Measurements from ENCODE around the gene FNBP1.

Gene FNBP1

DNA sequence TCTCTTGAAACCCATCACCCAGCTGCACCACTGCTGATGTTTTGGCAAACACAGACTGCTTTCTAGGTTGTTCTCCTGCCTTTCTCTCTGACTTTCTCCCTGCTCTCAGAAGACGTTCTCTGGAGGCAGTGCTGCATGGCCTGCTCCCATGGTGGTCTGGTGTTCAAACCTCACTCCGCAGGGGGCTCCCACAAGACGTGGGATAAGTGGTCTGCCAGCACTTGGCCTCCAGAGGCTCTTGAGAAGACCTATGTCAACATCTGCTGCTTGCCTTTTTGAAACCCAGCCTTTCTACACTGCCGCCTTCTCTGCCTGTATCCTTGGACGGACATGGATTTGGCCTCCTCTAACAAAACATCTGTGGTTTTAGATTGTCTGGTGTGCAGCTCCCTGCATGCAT is 191.2 kb downstream of the FNBP1 start:
- no peak for DNase-seq (ENCODE audit: low read depth)
- peaks cover 52% of the 10 kb centered on the region for H3K36me3 ChIP-seq (ENCODE audit: control insufficient read depth, insufficient read depth, low read length, severe bottlenecking)
- no peaks in the 10 kb centered on the region for H3K9me3 ChIP-seq (ENCODE audit: control insufficient read depth, low read length)
- no peaks in the 10 kb centered on the region for H3K27me3 ChIP-seq (replicated peaks; ENCODE audit: control insufficient read depth, insufficient read depth, low read length)
- H3K9ac ChIP-seq (ENCODE audit: low read length), result no peak overlapping the region
- no peak overlapping the region for H3K4me3 ChIP-seq (ENCODE audit: low read length)
- no peaks in the 10 kb centered on the region for H3K4me1 ChIP-seq (ENCODE audit: control insufficient read depth, insufficient read depth, low read length)

DNA sequence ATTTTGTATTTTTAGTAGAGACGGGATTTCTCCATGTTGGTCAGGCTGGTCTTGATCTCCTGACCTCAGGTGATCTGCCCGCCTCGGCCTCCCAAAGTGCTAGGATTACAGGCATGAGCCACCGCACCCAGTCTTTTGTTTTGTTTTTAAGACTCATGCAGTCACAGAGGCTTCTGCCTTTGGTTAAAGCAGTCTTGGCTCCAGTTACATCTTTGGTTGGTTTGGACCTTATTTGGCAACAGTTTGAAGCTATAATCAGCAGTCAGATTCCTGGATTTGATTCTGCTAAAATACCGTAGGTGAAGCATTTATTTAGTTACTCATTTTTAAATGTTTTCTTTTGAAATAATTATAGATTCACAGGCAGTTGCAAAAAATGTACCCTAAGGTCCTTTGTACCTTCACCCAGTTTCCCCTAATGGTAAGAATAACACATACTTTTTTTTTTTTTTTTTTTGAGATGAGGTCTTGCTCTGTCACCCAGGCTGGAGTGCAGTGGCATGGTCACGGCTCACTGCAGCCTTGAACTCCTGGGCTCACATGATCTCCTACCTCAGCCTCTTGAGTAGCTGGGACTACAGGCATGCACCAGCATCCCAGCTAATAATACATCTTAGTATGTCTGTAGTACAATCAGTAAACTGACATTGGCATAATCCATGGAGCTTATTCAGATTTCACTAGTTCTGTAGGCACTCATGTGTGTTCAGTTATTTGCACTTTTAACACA is 192.0 kb downstream of the FNBP1 start:
- DNase-seq (ENCODE audit: low read depth), result peak; percentile 48

DNA sequence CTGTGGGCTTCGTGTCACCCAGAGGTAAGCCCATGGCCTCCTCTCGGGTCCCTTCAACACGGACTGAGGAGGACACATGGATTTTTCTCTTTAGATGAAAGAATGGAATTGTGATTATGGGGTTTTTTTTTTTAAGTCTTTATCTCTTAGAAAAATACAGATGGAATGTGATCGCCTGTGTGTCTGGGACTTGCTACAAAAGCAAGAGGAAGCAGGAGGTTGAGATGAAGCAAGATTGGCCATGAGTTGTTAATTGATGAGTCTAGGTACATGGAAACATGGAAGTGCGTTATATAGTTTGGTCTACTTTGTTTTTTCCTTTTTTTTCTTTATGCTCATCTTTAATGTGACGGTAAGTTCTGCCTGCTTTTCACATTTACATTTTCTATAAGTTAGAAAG is 193.1 kb downstream of the FNBP1 start:
- peaks cover 40% of the 10 kb centered on the region for H3K36me3 ChIP-seq (ENCODE audit: control insufficient read depth, insufficient read depth, low read length, severe bottlenecking)
- H3K4me1 ChIP-seq (ENCODE audit: control insufficient read depth, insufficient read depth, low read length), result no peaks in the 10 kb centered on the region
- DNase-seq (ENCODE audit: low read depth), result no peak
- no peaks in the 10 kb centered on the region for H3K27me3 ChIP-seq (replicated peaks; ENCODE audit: control insufficient read depth, insufficient read depth, low read length)
- H3K4me3 ChIP-seq (ENCODE audit: low read length), result no peak overlapping the region
- no peaks in the 10 kb centered on the region for H3K9me3 ChIP-seq (ENCODE audit: control insufficient read depth, low read length)
- H3K9ac ChIP-seq (ENCODE audit: low read length), result no peak overlapping the region

More for the DNA sequence above, 192.0 kb downstream of the FNBP1 start:
- H3K4me1 ChIP-seq (ENCODE audit: control insufficient read depth, insufficient read depth, low read length), result no peaks in the 10 kb centered on the region
- H3K27me3 ChIP-seq (replicated peaks; ENCODE audit: control insufficient read depth, insufficient read depth, low read length), result no peaks in the 10 kb centered on the region
- no peak overlapping the region for H3K4me3 ChIP-seq (ENCODE audit: low read length)
- peaks cover 46% of the 10 kb centered on the region for H3K36me3 ChIP-seq (ENCODE audit: control insufficient read depth, insufficient read depth, low read length, severe bottlenecking)
- H3K9me3 ChIP-seq (ENCODE audit: control insufficient read depth, low read length), result no peaks in the 10 kb centered on the region
- H3K9ac ChIP-seq (ENCODE audit: low read length), result no peak overlapping the region

GRCh38 chr9:129848712-129849441 is 194.1 kb downstream of the FNBP1 start:
- H3K9ac ChIP-seq (ENCODE audit: low read length), result no peak overlapping the region
- DNase-seq (ENCODE audit: low read depth), result no peak
- peaks cover 31% of the 10 kb centered on the region for H3K36me3 ChIP-seq (ENCODE audit: control insufficient read depth, insufficient read depth, low read length, severe bottlenecking)
- H3K27me3 ChIP-seq (replicated peaks; ENCODE audit: control insufficient read depth, insufficient read depth, low read length), result no peaks in the 10 kb centered on the region
- no peaks in the 10 kb centered on the region for H3K9me3 ChIP-seq (ENCODE audit: control insufficient read depth, low read length)
- H3K4me3 ChIP-seq (ENCODE audit: low read length), result no peak overlapping the region
- H3K4me1 ChIP-seq (ENCODE audit: control insufficient read depth, insufficient read depth, low read length), result no peaks in the 10 kb centered on the region

GRCh38 chr9:129845373-129845772 is 197.6 kb downstream of the FNBP1 start:
- Histone ChIP-seq H3K27me3 (replicated peaks; ENCODE audit: control insufficient read depth, insufficient read depth, low read length) (no peaks in the 10 kb centered on the region), H3K9ac (ENCODE audit: low read length) (no peak overlapping the region), H3K4me3 (ENCODE audit: low read length) (no peak overlapping the region), H3K9me3 (ENCODE audit: control insufficient read depth, low read length) (no peaks in the 10 kb centered on the region), H3K36me3 (ENCODE audit: control insufficient read depth, insufficient read depth, low read length, severe bottlenecking) (peaks cover 4% of the 10 kb centered on the region), H3K4me1 (ENCODE audit: control insufficient read depth, insufficient read depth, low read length) (no peaks in the 10 kb centered on the region)
- no peak for DNase-seq (ENCODE audit: low read depth)

DNA sequence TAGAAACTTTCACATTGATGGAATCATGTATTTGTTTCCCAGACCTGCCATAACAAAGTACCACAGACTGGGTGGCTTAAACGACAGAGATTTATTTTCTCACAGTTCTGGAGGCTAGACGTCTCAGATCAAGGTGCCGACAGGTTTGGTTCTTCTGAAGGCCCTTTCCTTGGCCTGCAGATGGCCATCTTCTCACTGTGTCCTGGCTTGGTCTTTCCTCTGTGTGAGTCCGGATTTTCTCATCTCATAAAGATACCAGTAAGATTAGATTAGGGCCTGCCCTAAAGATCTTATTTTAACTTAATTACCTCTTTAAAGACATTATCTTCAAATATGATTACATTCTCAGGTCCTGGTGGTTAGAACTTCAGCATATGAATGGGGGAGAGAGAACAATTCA is 201.9 kb downstream of the FNBP1 start:
- Histone ChIP-seq H3K36me3 (ENCODE audit: control insufficient read depth, insufficient read depth, low read length, severe bottlenecking) (no peaks in the 10 kb centered on the region), H3K9me3 (ENCODE audit: control insufficient read depth, low read length) (no peaks in the 10 kb centered on the region), H3K9ac (ENCODE audit: low read length) (no peak overlapping the region), H3K4me1 (ENCODE audit: control insufficient read depth, insufficient read depth, low read length) (peaks cover 19% of the 10 kb centered on the region), H3K4me3 (ENCODE audit: low read length) (no peak overlapping the region), H3K27me3 (replicated peaks; ENCODE audit: control insufficient read depth, insufficient read depth, low read length) (no peaks in the 10 kb centered on the region)
- DNase-seq (ENCODE audit: low read depth), result no peak

DNA sequence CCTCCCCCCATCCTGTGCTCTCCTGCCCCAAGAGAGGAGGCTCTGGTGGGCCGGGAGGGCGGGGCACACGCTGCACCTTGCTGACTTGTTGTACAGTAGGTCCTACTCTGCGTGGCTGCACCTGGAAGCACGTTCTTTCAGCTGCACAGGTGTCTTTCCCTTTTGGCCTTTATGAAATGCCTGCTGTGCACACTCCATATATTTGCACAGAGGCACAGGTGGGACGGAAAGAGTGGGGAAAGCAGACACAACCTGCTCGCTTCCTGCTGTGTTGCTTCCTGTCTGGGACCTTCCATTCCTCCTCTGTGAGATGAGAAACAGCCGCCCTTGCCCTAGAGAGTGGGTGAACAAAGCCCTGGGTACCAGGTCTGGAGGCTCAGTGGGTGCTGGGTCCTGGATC is 203.0 kb downstream of the FNBP1 start:
- no peak for DNase-seq (ENCODE audit: low read depth)
- Histone ChIP-seq H3K4me1 (ENCODE audit: control insufficient read depth, insufficient read depth, low read length) (peaks cover 22% of the 10 kb centered on the region), H3K4me3 (ENCODE audit: low read length) (no peak overlapping the region)

GRCh38 chr9:129839324-129840023 is 203.5 kb downstream of the FNBP1 start:
- Histone ChIP-seq H3K36me3 (ENCODE audit: control insufficient read depth, insufficient read depth, low read length, severe bottlenecking) (no peaks in the 10 kb centered on the region), H3K9ac (ENCODE audit: low read length) (no peak overlapping the region), H3K27me3 (replicated peaks; ENCODE audit: control insufficient read depth, insufficient read depth, low read length) (no peaks in the 10 kb centered on the region), H3K4me1 (ENCODE audit: control insufficient read depth, insufficient read depth, low read length) (peaks cover 22% of the 10 kb centered on the region), H3K4me3 (ENCODE audit: low read length) (no peak overlapping the region), H3K9me3 (ENCODE audit: control insufficient read depth, low read length) (no peaks in the 10 kb centered on the region)
- DNase-seq (ENCODE audit: low read depth), result peak; percentile 5

More for the DNA sequence above, 203.0 kb downstream of the FNBP1 start:
- Histone ChIP-seq H3K27me3 (replicated peaks; ENCODE audit: control insufficient read depth, insufficient read depth, low read length) (no peaks in the 10 kb centered on the region), H3K9me3 (ENCODE audit: control insufficient read depth, low read length) (no peaks in the 10 kb centered on the region), H3K36me3 (ENCODE audit: control insufficient read depth, insufficient read depth, low read length, severe bottlenecking) (no peaks in the 10 kb centered on the region), H3K9ac (ENCODE audit: low read length) (no peak overlapping the region)

DNA sequence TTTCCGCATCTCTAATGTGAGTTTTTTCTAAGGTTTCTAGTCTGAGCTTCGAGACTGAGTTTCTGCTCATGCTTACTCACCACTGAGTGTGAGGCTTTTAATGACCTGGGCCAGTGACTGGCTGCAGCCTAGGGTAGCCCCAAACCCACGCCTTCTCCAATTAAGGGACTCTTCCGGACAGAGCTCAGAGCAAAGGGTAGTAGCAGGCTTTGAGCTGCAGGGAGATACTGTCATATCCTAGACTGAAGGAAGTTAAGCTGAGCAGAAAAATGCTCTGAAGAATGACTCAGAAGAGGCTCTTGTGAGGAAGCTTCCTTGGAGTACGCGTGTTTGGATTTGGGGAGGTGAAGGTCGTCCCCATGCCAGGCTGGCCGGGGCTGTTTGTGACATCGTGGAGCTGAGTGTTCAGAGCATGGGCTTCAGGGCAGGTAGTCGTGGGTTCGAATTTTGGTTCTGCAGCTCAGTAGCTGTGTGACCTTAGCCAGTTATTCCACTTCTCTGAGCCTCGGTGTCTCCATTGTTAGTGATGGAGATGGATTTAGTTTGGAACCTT is 204.2 kb downstream of the FNBP1 start:
- peak; percentile 80 for DNase-seq (ENCODE audit: low read depth)
- Histone ChIP-seq H3K27me3 (replicated peaks; ENCODE audit: control insufficient read depth, insufficient read depth, low read length) (no peaks in the 10 kb centered on the region), H3K36me3 (ENCODE audit: control insufficient read depth, insufficient read depth, low read length, severe bottlenecking) (no peaks in the 10 kb centered on the region), H3K9ac (ENCODE audit: low read length) (no peak overlapping the region), H3K4me1 (ENCODE audit: control insufficient read depth, insufficient read depth, low read length) (peaks cover 28% of the 10 kb centered on the region), H3K9me3 (ENCODE audit: control insufficient read depth, low read length) (no peaks in the 10 kb centered on the region), H3K4me3 (ENCODE audit: low read length) (no peak overlapping the region)

All from adipocyte (in vitro differentiated cells).